ENCODE data around the gene AIFM2.
"Not testable (repeated sequence)": the region's sequence is repeated elsewhere in the genome, so short reads cannot be mapped to it uniquely, and the experiment has no call there.

AIFM2 gene

DNA sequence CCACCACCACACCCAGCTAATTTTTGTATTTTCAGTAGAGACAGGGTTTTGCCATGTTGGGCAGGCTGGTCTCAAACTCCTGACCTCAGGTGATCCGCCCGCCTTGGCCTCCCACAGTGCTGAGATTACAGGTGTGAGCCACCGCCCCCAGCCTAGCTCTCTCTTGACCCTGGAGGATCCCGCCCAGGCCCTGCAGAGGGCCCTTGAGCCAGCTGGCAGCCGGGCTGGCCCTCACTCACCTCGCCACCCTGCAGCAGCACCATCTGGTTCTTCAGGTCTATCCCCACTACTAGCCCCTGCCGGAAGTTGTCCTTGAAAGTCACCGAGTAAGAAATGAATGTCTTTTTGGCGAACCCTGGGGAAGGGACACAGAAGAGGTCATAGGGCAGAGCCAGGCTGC lies 9.5 kb downstream of the AIFM2 start:
- H3K9me3 Mint-ChIP-seq; H3K27ac Mint-ChIP-seq; H3K4me3 Mint-ChIP-seq; intact Hi-C loops (cut with micrococcal nuclease); H3K27me3 Mint-ChIP-seq: not testable (repeated sequence)
- Mint-ChIP-seq H3K4me1 (ENCODE audit: low read depth) (peaks cover 19% of the 10 kb centered on the region), H3K36me3 (ENCODE audit: low read depth) (peaks cover 21% of the 10 kb centered on the region)

DNA sequence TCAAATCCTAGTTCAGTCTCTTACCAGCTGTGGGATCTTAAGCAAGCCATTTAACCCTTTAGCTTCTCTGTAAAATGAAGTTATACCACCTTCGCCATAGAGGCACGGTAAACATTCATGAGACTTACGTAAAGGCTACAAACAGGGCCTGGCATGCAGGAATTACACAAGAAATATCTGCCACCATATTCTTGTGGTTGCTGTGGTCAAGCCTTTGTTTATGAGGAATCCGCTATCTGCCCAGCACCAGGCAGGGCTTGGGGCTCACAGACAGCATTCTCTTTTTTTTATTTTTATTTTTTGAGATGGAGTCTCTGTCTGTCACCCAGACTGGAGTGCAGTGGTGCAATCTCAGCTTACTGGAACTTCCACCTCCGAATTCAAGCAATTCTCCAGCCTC lies 9.9 kb downstream of the AIFM2 start:
- no peaks in the 10 kb centered on the region for H3K27me3 Mint-ChIP-seq
- peaks cover 21% of the 10 kb centered on the region for H3K36me3 Mint-ChIP-seq (ENCODE audit: low read depth)
- H3K4me1 Mint-ChIP-seq (ENCODE audit: low read depth), result peaks cover 19% of the 10 kb centered on the region
- H3K27ac Mint-ChIP-seq, result no peak overlapping the region
- intact Hi-C loops (cut with micrococcal nuclease), result no loop called here
- H3K9me3 Mint-ChIP-seq, result peaks cover 8% of the 10 kb centered on the region
- no peak overlapping the region for H3K4me3 Mint-ChIP-seq

DNA sequence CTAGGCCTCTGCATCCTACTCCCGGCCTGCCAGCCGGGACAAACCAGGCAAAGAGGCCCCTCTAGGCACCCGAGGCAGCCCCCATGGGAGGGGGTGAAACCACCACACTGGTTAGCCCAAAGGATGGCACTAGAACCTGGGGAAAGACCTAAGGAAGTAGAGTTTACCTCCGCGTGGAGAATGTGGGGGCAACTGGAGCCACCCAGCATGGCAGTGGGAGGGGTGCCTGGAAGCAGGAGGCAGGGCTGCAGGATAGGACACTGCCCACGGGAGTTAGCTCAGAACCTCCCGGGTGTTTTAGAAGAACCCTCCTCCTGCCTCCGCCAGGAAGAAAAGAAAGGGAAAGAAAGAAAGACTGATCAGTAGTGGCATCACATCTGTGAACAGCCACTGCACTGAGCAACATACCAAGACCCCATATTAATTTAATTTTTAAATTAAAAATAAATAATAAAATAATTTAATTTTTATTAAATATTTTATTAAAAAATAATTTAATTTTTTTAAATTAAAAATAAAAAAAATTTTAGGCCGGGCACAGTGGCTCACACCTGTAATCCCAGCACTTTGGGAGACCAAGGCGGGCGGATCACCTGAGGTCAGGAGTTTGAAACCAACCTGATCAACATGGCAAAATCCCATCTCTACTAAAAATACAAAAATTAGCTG lies 11.2 kb downstream of the AIFM2 start:
- H3K4me1 Mint-ChIP-seq (ENCODE audit: low read depth), result peaks cover 15% of the 10 kb centered on the region
- no peak overlapping the region for H3K27ac Mint-ChIP-seq
- no peak overlapping the region for H3K4me3 Mint-ChIP-seq
- H3K36me3 Mint-ChIP-seq (ENCODE audit: low read depth), result peaks cover 25% of the 10 kb centered on the region
- H3K27me3 Mint-ChIP-seq, result no peaks in the 10 kb centered on the region
- peaks cover 8% of the 10 kb centered on the region for H3K9me3 Mint-ChIP-seq
- intact Hi-C loops (cut with micrococcal nuclease), result no loop called here

DNA sequence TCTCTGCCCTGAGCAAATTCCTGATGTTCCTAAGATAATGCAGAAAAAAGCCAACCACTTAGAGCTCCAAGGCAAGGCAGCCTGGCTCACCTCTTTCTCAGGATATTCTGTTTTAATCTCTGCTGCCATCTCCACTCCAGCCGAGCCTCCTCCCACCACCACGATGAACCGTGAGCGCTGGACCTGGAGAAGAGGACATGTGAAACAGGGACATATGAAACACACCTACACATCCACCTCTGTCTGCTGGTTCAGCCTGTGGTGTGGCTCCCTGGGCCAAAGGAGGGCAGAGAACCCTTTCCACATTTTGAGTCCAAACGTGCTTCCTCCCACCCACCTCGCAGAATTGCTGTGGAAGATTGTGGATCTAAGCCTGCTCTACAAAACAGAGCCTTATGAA lies 12.2 kb downstream of the AIFM2 start:
- Mint-ChIP-seq H3K9me3 (peaks cover 8% of the 10 kb centered on the region), H3K27me3 (no peaks in the 10 kb centered on the region), H3K36me3 (ENCODE audit: low read depth) (peaks cover 25% of the 10 kb centered on the region), H3K4me1 (ENCODE audit: low read depth) (peaks cover 10% of the 10 kb centered on the region), H3K27ac (no peak overlapping the region), H3K4me3 (no peak overlapping the region)
- intact Hi-C loops (cut with micrococcal nuclease), result no loop called here

DNA sequence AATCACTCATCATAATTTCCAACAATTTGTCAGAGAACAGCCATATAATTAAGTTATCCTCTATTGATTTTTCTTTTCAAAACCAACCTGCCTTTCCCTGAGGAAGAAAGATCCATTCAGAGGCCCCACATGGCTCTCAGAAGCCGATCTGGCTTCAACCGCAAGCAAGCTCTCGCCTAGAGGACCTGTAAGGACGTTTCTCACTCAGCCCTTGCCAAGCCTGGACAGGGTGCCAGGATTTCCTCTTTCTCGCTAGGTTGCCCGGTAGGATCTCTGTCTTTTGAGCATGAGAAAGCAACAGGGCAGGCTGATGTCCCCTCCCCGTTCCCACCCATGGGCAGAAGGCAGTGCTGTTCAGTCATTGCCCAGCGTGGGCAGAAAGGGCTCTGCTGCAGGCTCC lies 13.0 kb downstream of the AIFM2 start:
- no peaks in the 10 kb centered on the region for H3K27me3 Mint-ChIP-seq
- intact Hi-C loops (cut with micrococcal nuclease), result no loop called here
- no peak overlapping the region for H3K4me3 Mint-ChIP-seq
- peaks cover 32% of the 10 kb centered on the region for H3K36me3 Mint-ChIP-seq (ENCODE audit: low read depth)
- no peak overlapping the region for H3K27ac Mint-ChIP-seq
- H3K9me3 Mint-ChIP-seq, result peaks cover 1% of the 10 kb centered on the region
- peaks cover 4% of the 10 kb centered on the region for H3K4me1 Mint-ChIP-seq (ENCODE audit: low read depth)

DNA sequence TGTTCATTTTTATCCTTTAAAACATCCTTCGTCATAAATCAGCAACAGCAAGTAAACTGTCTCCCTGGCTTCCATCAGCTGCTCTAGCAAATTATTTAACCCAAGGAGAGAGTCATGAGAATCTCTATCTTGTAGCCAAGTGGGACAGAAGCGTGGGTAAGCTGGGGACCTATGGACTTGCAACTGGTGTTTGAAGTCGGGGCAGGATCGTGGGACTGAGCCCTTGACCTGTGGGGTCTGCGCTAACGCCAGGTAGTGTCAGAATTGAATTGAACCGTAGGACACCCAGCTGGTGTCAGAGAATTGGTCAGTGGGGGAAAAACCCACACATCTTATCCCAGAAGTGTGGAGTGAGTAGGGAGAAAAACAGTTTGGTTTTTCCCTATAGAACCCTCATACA lies 13.4 kb downstream of the AIFM2 start:
- Mint-ChIP-seq H3K27me3 (no peaks in the 10 kb centered on the region), H3K27ac (no peak overlapping the region), H3K4me3 (no peak overlapping the region), H3K9me3 (no peaks in the 10 kb centered on the region), H3K4me1 (ENCODE audit: low read depth) (no peaks in the 10 kb centered on the region), H3K36me3 (ENCODE audit: low read depth) (peaks cover 36% of the 10 kb centered on the region)
- intact Hi-C loops (cut with micrococcal nuclease), result no loop called here

DNA sequence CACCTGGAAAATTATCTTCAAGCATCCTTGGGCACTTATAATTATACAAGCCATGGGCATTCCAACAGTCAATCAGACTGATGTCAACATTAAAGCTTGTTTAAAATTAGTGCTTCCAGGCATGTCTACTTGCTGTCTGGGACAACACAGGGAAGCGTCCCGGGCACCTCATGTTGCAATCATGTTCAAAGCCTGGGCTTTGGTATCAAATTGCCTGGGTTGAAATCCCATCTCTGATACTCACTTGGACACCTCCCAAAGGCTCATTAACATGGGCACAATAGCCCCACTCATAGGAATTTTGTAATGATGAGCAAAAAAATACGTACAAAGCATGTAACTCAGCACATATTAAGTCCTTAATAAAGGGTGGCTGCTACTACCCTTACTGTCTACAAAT lies 14.4 kb downstream of the AIFM2 start:
- H3K36me3 Mint-ChIP-seq (ENCODE audit: low read depth), result peaks cover 39% of the 10 kb centered on the region
- no peak overlapping the region for H3K4me3 Mint-ChIP-seq
- no peaks in the 10 kb centered on the region for H3K4me1 Mint-ChIP-seq (ENCODE audit: low read depth)

DNA sequence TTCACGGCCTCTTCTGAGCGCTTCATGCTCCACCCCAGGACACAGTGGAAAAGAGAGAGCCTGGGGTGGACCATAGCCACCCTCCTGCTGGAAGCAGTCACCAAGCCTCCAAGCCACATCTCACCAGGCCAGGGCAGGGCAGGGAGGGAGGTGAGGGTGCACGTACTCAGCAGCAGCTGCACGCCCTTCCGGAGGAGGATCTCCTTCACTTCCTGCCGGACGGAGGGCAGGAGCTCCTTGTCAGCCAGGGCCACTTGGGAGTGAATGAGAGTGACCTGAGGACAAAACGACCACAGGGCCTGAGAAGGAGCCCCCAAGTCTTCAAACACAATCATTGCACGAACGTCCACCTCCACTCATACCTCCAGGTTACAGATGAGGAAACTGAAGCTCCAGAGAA lies 15.0 kb downstream of the AIFM2 start:
- H3K36me3 Mint-ChIP-seq (ENCODE audit: low read depth), result peaks cover 42% of the 10 kb centered on the region
- no peak overlapping the region for H3K4me3 Mint-ChIP-seq
- no peak overlapping the region for H3K27ac Mint-ChIP-seq
- H3K27me3 Mint-ChIP-seq, result no peaks in the 10 kb centered on the region
- no peaks in the 10 kb centered on the region for H3K4me1 Mint-ChIP-seq (ENCODE audit: low read depth)
- intact Hi-C loops (cut with micrococcal nuclease), result no loop called here
- no peaks in the 10 kb centered on the region for H3K9me3 Mint-ChIP-seq

More for the DNA sequence above, 14.4 kb downstream of the AIFM2 start:
- Mint-ChIP-seq H3K9me3 (no peaks in the 10 kb centered on the region), H3K27ac (no peak overlapping the region), H3K27me3 (no peaks in the 10 kb centered on the region)
- intact Hi-C loops (cut with micrococcal nuclease), result no loop called here

DNA sequence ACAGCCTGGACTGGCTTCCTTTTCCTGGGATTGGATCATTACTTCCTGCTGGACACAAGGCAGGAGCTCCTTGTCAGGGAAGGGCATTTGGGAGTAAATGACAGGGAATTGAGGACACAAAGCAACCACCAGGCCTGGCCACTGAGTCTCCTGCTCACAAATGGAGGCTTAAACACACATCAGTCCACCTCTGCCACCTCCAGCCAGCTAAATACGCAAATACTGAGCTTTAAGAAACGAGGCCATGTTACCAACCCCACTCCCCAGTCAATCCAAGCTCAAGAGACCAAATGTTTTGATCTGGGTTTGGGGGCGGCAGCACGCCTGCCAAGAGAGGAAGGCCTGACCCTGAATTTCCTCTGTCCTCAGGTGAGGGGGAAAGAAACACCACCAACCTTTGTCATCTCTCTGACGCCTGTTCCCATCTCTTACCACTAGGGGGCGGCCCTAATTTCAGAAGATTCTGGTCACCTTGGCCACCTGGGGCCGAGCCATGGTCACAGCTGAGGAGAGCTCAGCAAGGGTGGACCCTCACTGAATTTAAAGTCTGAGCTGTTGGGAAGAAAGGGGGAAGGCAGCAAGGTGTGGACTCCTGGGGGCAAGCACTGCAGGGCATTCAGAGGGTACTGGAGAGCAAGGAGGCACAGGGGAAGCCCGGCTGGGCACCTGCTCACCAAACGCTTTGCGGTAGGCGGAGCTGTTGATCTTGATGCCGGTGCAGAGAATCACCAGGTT lies 16.5 kb downstream of the AIFM2 start:
- H3K4me1 Mint-ChIP-seq (ENCODE audit: low read depth), result no peaks in the 10 kb centered on the region
- no peaks in the 10 kb centered on the region for H3K9me3 Mint-ChIP-seq
- intact Hi-C loops (cut with micrococcal nuclease), result no loop called here
- peaks cover 52% of the 10 kb centered on the region for H3K36me3 Mint-ChIP-seq (ENCODE audit: low read depth)
- no peak overlapping the region for H3K4me3 Mint-ChIP-seq
- H3K27me3 Mint-ChIP-seq, result no peaks in the 10 kb centered on the region
- H3K27ac Mint-ChIP-seq, result no peak overlapping the region

DNA sequence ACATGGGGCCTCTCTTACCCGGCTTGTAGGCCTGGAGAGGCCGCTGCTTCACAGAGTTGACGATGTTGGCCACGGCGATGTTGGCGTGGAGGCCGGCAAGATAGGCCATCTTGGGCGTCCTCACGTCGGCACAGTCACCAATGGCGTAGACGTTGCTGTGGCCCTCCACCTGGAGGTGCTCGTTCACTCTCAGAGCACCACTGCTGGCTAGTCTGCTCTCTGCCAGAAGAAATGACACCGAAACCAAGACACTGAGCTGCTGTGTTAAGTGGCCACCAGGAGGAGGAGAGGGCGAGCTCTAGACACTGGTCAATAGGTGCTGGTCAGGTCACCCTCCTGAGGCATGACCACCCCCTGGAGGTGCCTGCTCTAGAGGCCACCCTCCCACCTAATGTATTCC lies 17.7 kb downstream of the AIFM2 start:
- H3K4me3 Mint-ChIP-seq, result no peak overlapping the region
- no peaks in the 10 kb centered on the region for H3K27me3 Mint-ChIP-seq
- H3K4me1 Mint-ChIP-seq (ENCODE audit: low read depth), result no peaks in the 10 kb centered on the region
- H3K9me3 Mint-ChIP-seq, result no peaks in the 10 kb centered on the region
- H3K27ac Mint-ChIP-seq, result no peak overlapping the region
- intact Hi-C loops (cut with micrococcal nuclease), result no loop called here
- H3K36me3 Mint-ChIP-seq (ENCODE audit: low read depth), result peaks cover 41% of the 10 kb centered on the region

DNA sequence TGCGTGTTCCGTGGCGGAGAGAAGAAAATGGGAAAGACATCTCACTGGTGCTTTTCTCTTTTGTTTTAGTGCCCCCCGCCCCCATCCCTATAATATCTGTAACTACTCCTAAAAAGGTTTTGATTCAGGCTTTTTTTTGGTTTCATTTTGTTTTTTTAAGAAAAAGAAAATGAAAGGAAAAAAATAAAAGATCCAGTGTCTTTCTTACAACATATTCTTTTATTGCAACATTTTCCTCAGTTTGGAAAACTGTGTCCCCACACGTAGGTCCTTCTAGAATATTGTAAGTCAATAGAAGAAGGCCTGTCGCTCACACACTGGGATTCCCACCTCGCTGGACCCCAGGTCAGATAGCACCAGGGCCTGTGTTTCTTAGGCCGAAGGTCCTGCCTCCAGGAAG lies 20.6 kb downstream of the AIFM2 start:
- peaks cover 37% of the 10 kb centered on the region for H3K36me3 Mint-ChIP-seq (ENCODE audit: low read depth)
- no peaks in the 10 kb centered on the region for H3K27me3 Mint-ChIP-seq
- intact Hi-C loops (cut with micrococcal nuclease), result no loop called here
- H3K9me3 Mint-ChIP-seq, result no peaks in the 10 kb centered on the region
- H3K4me3 Mint-ChIP-seq, result no peak overlapping the region
- H3K4me1 Mint-ChIP-seq (ENCODE audit: low read depth), result no peaks in the 10 kb centered on the region
- no peak overlapping the region for H3K27ac Mint-ChIP-seq

DNA sequence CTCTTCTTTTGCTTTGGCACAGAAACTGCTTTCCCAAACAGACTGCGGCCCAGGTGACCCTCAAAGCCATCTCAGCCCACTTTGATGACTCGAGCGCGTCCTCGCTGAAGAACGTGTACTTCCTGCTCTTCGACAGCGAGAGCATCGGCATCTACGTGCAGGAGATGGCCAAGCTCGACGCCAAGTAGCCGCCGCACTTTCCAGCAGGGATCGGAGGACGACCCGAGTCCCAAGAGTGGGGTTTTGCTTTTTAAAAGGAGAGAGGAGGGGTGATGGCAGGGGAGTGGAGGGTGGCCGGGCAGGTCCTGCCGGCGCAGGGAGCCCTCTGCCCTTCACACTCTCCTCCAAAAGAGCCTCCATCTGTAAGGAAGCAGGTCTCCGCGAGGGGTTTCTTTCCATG lies 21.1 kb downstream of the AIFM2 start:
- intact Hi-C loops (cut with micrococcal nuclease), result no loop called here
- peaks cover 37% of the 10 kb centered on the region for H3K36me3 Mint-ChIP-seq (ENCODE audit: low read depth)
- H3K27ac Mint-ChIP-seq, result no peak overlapping the region
- no peak overlapping the region for H3K4me3 Mint-ChIP-seq
- H3K9me3 Mint-ChIP-seq, result no peaks in the 10 kb centered on the region
- no peaks in the 10 kb centered on the region for H3K4me1 Mint-ChIP-seq (ENCODE audit: low read depth)
- no peaks in the 10 kb centered on the region for H3K27me3 Mint-ChIP-seq

DNA sequence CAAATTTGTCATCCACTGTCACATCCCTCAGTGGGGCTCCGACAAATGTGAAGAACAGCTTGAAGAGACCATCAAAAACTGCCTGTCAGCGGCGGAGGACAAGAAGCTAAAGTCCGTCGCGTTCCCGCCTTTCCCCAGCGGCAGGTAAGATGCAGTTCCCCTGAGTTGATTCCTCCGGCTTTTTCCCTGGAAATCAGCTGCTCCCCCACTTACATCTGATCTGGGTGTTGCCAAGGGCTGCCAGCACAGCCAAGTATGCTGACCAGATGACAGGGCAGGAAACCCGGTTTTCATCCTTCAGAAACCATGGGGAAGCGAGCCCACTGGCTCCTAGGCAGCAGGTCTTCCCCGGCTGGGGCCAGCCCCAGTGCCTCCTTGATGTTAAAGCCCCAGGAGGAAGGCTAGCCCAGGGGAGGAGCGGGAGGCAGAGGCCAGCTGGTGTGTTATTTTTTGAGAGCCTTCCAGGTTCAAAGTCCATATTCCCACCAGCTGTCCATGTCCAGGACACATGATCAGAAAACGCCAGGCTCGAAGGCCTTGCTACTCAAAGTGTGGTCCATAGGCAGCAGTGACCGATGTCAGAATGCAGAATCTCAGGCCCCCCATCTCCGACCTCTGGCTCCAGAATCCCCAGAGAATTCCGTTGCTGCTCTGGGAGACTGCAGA lies 23.4 kb downstream of the AIFM2 start:
- Mint-ChIP-seq H3K36me3 (ENCODE audit: low read depth) (peaks cover 26% of the 10 kb centered on the region), H3K27ac (no peak overlapping the region), H3K4me1 (ENCODE audit: low read depth) (no peaks in the 10 kb centered on the region), H3K27me3 (no peaks in the 10 kb centered on the region), H3K9me3 (no peaks in the 10 kb centered on the region), H3K4me3 (no peak overlapping the region)
- intact Hi-C loops (cut with micrococcal nuclease), result no loop called here

DNA sequence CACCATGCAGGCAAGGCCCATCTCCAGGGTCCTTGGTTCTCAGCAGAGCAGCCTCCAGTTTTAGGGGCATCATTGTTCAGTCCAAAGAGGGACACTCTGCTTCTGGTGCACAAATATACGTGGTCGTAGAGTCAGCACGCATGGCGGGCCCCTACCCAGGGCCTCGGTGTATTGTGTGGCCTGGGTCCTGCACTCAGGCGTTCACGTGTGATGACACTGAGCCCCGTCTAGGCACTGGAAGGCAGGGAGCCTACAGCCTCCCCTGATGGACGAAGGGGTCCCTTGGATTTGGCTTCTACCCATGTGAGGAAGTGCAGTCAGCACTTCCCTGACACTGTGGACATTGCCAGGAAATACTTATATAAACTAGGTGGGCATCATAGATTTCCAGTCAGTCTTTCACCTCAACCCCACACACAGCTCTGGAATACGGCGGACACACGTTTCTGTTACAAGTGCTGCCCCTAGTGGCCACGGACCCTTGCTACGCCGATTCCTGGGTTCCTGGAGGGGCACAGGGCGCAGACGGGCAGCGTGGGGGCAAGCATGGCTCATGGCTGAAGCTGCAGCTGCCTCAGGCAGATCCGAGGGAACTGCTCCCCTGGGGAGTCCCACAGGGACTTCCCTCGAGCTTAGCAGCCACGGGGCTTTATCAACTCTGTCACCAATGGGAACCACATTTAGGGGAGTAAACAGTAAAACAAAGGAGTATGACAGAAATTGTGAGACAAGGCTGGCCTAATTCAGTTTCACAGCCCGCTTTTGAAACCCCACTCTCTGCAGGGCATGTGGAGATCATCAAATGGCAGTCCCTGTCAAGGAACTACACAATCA lies 25.4 kb downstream of the AIFM2 start:
- intact Hi-C loops (cut with micrococcal nuclease), result no loop called here
- no peaks in the 10 kb centered on the region for H3K27me3 Mint-ChIP-seq
- peaks cover 9% of the 10 kb centered on the region for H3K36me3 Mint-ChIP-seq (ENCODE audit: low read depth)
- H3K27ac Mint-ChIP-seq, result no peak overlapping the region
- no peaks in the 10 kb centered on the region for H3K9me3 Mint-ChIP-seq
- no peaks in the 10 kb centered on the region for H3K4me1 Mint-ChIP-seq (ENCODE audit: low read depth)
- no peak overlapping the region for H3K4me3 Mint-ChIP-seq

Data from dendritic cell treated with granulocyte-macrophage colony-stimulating factor and Interleukin-4, amounts not matched to agents 40 ng/mL and 50 ng/mL, for 4 days (primary cell).